HG02840 (cell line): ENCODE results near the gene DYRK2.

Source experiments
- ATAC-seq: cut with Tn5 transposase; IDR thresholded peaks from one replicate; pipeline ENCODE4 v1.9.1; 2021; ENCODE audit warnings: mild to moderate bottlenecking, moderate library complexity, moderate number of reproducible peaks; ENCODE audit not compliant: unreplicated experiment, low FRiP score

Gene DYRK2

GRCh38 chr12:67648521-67649260 is at the start of gene DYRK2:
DYRK2 (plus strand) TSS chr12:67648745; CDS start chr12:67649134, 389 bp downstream.
- ATAC-seq = peak; percentile 48

- no peak for ATAC-seq
Observed at GRCh38 chr12:67599691-67600090, 48.9 kb upstream of the DYRK2 start.

GRCh38 chr12:67601126-67601525 is 47.4 kb upstream of the DYRK2 start:
- no peak for ATAC-seq

- ATAC-seq = no peak
Observed at GRCh38 chr12:67609226-67609870, 39.2 kb upstream of the DYRK2 start.

GRCh38 chr12:67613040-67613439 is 35.5 kb upstream of the DYRK2 start:
- no peak for ATAC-seq

- ATAC-seq = no peak
Observed at GRCh38 chr12:67617629-67618028, 30.9 kb upstream of the DYRK2 start.

GRCh38 chr12:67618303-67618702 is 30.2 kb upstream of the DYRK2 start:
- ATAC-seq = no peak

GRCh38 chr12:67621112-67621511 is 27.4 kb upstream of the DYRK2 start:
- ATAC-seq = no peak

GRCh38 chr12:67621926-67622325 is 26.6 kb upstream of the DYRK2 start:
- ATAC-seq = no peak

GRCh38 chr12:67623259-67623658 is 25.3 kb upstream of the DYRK2 start:
- ATAC-seq = no peak

GRCh38 chr12:67624355-67624754 is 24.2 kb upstream of the DYRK2 start:
- no peak for ATAC-seq

- no peak for ATAC-seq
Observed at GRCh38 chr12:67625004-67625403, 23.5 kb upstream of the DYRK2 start.

- ATAC-seq = no peak
Observed at GRCh38 chr12:67626156-67626555, 22.4 kb upstream of the DYRK2 start.

GRCh38 chr12:67630373-67631088 is 18.0 kb upstream of the DYRK2 start:
- peak; percentile 97 for ATAC-seq

GRCh38 chr12:67632005-67632404 is 16.5 kb upstream of the DYRK2 start:
- no peak for ATAC-seq

GRCh38 chr12:67633024-67633610 is 15.4 kb upstream of the DYRK2 start:
- no peak for ATAC-seq

- ATAC-seq = no peak
Observed at GRCh38 chr12:67633708-67634107, 14.8 kb upstream of the DYRK2 start.

GRCh38 chr12:67634303-67634761 is 14.2 kb upstream of the DYRK2 start:
- no peak for ATAC-seq

- ATAC-seq = no peak
Observed at GRCh38 chr12:67637718-67638117, 10.8 kb upstream of the DYRK2 start.

GRCh38 chr12:67638694-67639093 is 9.9 kb upstream of the DYRK2 start:
- ATAC-seq = no peak

- ATAC-seq = no peak
Observed at GRCh38 chr12:67640863-67641262, 7.7 kb upstream of the DYRK2 start.
